AG10803 (cell line): ENCODE data around the gene HOXB3.

Experiments used
- DNase-seq: peaks from one replicate; pipeline ENCODE4 v3.0.0; 2010; ENCODE audit warnings: low read depth
- H3K4me3 ChIP-seq: 2 replicates; pipeline ENCODE4 v1.5.1; 2011; ENCODE audit warnings: mild to moderate bottlenecking, low read length, control low read depth
- TF ChIP-seq, protein P1 (sequence below): conservative IDR thresholded peaks from 2 replicates; pipeline ENCODE4 v1.5.1; 2011; ENCODE audit warnings: mild to moderate bottlenecking, low read length, control low read depth, inconsistent platforms

HOXB3 gene

DNA sequence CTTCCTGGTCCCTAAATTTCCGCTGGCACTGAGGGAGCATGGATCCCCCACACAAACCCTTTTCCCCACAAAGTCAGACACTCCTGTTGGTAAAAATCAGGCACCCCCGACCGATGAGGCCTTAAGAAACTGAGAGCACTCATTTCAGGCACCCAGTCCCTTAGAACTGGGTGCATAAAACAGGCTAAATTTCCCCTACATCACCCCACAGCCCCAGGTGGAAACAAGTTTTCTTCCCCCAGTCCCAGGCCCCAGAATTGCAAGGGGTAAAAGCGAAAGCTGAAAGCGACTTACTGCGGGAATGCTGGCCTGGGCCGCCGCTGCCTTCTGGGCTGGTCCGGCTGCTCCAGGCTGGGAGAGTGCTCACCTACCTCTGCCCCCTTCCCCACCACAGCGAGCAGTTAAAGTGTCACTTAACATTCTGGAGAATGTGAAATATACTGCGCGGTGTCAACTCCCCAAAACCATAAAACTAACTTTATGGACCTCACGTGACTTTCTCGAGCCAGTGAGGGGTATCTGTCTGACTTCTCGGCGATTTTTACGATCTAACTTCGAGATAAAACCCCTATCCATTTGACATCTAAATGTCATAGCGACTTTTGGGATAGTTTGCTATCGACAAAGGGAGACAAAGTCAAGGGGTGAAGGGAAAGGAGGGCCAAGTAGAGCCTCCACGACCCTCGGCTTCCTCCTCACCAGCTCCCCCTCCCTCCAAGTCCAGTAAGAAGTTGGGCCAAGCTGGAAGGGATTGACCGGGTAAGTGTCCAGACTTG is at the start of gene HOXB3:
Gene HOXB3 (minus strand): TSS at position 411 of the 776 bp plus-strand sequence. CDS start 37,767 bp downstream, outside the sequence.
- peak; percentile 88 for DNase-seq
- TF ChIP-seq, protein P1, sequence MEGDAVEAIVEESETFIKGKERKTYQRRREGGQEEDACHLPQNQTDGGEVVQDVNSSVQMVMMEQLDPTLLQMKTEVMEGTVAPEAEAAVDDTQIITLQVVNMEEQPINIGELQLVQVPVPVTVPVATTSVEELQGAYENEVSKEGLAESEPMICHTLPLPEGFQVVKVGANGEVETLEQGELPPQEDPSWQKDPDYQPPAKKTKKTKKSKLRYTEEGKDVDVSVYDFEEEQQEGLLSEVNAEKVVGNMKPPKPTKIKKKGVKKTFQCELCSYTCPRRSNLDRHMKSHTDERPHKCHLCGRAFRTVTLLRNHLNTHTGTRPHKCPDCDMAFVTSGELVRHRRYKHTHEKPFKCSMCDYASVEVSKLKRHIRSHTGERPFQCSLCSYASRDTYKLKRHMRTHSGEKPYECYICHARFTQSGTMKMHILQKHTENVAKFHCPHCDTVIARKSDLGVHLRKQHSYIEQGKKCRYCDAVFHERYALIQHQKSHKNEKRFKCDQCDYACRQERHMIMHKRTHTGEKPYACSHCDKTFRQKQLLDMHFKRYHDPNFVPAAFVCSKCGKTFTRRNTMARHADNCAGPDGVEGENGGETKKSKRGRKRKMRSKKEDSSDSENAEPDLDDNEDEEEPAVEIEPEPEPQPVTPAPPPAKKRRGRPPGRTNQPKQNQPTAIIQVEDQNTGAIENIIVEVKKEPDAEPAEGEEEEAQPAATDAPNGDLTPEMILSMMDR, result no peak
- peak within 1 kb of the TSS; percentile 82 for H3K4me3 ChIP-seq

DNA sequence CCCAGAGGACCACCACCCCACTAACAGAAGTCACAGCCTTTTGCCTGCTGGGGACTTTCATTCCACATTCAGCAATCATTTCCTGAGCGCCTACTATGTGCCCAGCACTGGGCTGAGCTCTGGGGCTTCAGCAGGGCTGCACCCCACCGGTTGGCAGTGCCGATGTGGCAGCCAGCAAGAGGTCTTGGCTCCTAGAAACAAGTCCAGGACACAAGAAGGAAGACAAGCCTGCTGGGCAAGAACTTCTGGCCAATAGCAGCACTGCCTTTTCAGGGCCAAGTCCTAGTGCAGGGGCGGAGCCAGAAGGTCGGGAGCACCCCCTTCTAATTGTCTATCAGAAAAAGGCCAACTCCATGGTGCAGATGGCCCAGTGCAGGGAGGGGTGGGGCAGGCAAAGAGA is 49.1 kb upstream of the HOXB3 start:
- H3K4me3 ChIP-seq, result no peak overlapping the region
- TF ChIP-seq, protein P1, result no peak
- DNase-seq, result no peak

DNA sequence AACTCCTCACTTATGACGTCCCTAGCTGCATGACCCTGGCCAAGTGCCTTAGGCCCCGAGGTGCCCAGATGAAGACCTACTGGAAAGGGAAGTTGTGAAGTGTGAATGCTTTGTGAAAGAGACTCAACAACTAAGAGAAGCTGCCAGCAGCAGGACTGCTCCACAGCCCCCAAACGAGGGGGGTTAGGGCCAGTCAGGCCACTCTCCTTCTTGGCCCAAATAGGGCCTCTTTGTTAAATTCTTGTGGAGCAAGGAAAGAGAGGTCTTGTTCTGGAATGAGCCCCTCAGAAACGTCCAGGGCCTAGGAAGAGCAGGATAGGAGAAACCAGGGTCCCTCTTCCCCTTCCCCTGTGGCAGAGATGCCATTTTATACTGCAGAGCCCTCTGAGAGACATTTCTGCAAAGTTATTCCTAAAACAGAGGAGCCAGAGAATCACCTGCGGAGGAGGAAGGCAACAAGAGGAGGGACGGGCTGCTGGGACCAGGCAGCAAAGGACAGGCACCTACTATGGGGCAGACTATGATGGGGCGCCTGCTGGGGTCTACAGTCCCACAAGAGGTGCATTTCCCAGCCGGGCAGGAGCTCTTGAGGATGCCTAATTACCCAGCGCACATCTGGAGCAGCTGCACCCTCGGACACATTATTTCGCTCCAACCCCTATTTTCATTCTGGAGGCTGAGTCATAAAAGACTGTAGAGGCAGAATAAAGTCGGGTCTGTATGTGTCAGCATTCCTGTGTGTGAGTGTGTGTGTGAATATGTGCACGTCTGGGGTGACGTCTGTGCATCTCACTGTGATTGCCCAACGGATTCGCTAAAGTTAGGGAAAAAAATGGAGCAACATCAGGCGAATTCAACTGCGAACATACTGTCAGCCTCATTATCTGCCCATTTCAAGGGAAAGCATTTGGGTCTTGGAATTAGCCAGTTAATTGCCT is 47.6 kb upstream of the HOXB3 start:
- TF ChIP-seq, protein P1, result no peak
- peak; percentile 98 for DNase-seq
- H3K4me3 ChIP-seq, result no peak overlapping the region

DNA sequence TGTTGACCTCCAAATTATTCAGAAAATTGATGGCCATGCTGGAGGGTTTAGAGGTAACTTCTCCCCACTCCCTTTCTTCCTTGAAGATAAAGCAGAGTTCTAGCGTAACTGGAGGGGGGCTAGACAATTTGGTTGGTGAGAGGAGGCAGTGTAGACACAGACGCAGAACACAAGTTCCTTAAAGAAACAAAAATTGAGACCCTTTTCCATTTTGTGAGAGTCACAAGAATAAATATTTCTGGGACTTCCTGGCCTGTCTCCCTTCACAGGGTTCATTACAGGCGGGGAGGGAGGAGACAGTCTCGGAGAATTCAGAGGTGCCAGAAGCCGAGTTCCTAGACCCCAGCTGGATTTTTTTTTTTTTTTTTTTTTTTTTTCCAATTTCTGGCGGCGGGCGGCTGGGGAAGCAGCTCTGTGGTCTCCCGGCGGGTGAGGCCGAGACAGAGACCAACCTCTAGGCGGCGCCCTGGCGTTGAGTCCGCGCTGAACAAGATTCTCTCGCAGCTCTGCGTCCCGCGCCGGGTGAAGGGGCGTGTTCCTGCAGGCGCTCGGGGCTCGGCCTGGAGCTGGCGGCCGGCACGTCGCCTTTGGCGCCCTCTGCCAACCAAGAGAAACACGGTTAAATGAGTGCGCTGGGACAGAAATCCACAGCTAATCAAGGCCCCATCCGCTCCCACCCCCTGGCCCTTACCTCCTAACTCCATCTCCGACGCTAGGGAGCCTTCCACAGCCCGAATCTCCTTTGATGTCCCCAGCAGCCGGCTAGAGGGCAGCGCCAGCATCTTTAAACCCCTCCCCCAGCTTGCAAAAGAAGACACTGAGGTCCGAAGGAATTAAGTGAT is 46.4 kb upstream of the HOXB3 start:
- no peak overlapping the region for H3K4me3 ChIP-seq
- TF ChIP-seq, protein P1, result peak; percentile 65
- peak; percentile 78 for DNase-seq

DNA sequence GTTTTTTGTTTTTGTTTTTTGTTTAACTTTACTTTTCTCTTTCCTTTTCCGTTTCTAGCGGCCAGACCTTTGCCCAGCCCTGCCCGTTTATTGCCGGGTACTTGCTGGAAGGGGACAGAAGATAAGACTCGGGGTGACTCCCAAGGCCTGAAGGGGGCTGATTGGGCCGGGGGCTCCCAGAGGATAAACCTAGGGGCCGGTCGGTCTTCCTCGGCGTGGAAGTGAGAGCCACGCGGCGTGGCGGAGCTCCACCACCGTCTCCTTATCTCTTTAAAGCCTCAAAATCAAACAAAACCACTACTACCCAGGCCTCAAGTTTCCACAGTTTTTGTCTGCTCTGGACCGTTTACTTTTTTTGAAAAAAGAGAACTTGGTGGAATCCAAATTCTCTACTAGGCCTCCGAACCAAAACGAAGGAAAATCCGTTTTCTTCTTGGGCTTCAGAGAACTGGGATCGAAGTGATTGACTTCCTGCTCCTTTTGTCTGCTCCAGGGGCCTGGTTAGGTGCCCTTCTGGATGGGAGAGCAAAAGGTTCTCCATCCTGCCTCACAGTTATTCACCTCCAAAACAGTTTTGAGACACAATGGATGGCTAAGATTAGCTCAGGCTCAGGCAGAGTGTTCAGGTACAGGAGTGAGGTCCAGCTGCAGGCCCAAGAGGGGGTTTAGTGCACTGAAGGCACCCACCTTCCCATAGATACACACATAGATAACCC is 44.6 kb upstream of the HOXB3 start:
- no peak for DNase-seq
- TF ChIP-seq, protein P1, result no peak

DNA sequence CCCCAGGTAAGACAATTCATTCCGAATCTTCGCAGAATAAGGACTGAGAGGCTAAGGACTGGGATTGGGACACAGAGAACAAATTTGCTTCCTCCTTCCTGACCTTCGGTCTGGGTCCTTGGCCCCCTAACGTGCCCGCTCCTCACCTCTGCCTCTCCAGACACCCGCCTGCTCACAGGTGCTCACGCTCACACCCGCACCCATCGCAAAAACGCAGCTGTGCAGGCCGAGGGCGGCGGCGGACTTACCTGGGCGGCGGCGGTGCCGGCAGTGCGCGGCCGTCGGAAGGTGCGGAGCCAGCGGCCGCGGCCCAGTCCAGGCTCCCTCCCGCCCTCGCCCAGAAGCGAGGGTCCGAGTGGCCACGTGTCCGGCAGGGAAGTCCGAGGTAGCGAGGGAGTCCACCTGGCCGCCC is 43.2 kb upstream of the HOXB3 start:
- DNase-seq, result no peak
- TF ChIP-seq, protein P1, result no peak
- H3K4me3 ChIP-seq, result no peak overlapping the region

More for the DNA sequence above, 44.6 kb upstream of the HOXB3 start:
- no peak overlapping the region for H3K4me3 ChIP-seq
